GM10248 (cell line): ENCODE measurements around the gene EIF5.
A peak's percentile ranks its signal among the peaks of the same experiment; 100 is the strongest.

Experiments used
- CTCF ChIA-PET: fragments of 300-600 bp; sonication (Branson Sonifier 250); formaldehyde crosslinking; extraction: SDS; loops from one replicate; lab custom pipeline; 2021; ENCODE audit warnings: antibody characterized with exemption; lab: Yijun Ruan, JAX
- POLR2A ChIA-PET: fragments of 350-650 bp; sonication (Branson Sonifier 250); formaldehyde crosslinking; extraction: SDS; loops from one replicate; lab custom pipeline; 2020; ENCODE audit warnings: antibody characterized with exemption; lab: Yijun Ruan, JAX
- DNase-seq: peaks from one replicate; pipeline ENCODE4 v3.0.0; 2012; ENCODE audit errors: extremely low spot score
- TF ChIP-seq, protein P1 (sequence below): IDR thresholded peaks from 2 replicates; pipeline ENCODE4 v1.5.1; 2012; ENCODE audit warnings: mild to moderate bottlenecking, low read depth; ENCODE audit errors: extremely low read depth, missing control alignments, control extremely low read depth

The EIF5 gene

DNA sequence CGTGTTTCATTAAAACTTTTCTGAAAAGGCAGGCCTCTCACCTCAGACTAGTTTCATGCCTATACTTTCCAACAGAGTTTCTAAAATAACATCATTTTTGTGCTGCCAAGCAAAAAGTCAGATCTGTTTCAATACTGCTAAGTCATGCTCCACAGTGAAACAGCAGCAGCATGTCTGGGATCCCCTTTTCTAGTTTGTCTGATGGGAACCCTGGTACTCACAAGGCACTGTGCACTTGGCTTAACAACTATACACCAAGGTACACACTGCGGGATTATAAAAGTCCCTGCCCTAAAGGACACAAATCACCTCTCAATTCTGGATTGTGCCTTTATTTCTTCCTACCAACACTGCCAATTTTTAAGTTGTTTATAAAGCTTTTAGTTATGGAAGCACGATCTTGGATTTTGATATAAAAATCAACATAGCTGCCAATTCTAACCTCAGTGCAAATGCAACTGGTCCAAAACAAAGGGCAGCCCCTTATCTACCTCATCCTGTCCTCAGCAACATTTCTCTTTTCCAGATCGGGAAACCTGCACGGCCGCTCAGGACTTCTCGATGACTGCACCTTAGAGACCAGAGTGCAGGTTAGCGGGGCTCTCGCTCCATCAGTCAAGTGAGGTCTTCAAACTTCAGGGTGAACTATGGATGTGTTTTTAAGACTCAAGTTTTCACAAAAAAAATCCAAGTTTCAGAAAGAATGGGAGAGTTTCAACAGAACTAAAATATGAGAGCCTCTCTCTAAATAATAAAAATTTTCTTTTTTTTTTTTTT, 1.7 kb upstream of the EIF5 start:
- POLR2A ChIA-PET: no interaction called here
- TF ChIP-seq, protein P1, sequence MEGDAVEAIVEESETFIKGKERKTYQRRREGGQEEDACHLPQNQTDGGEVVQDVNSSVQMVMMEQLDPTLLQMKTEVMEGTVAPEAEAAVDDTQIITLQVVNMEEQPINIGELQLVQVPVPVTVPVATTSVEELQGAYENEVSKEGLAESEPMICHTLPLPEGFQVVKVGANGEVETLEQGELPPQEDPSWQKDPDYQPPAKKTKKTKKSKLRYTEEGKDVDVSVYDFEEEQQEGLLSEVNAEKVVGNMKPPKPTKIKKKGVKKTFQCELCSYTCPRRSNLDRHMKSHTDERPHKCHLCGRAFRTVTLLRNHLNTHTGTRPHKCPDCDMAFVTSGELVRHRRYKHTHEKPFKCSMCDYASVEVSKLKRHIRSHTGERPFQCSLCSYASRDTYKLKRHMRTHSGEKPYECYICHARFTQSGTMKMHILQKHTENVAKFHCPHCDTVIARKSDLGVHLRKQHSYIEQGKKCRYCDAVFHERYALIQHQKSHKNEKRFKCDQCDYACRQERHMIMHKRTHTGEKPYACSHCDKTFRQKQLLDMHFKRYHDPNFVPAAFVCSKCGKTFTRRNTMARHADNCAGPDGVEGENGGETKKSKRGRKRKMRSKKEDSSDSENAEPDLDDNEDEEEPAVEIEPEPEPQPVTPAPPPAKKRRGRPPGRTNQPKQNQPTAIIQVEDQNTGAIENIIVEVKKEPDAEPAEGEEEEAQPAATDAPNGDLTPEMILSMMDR: no peak
- DNase-seq: no peak
- CTCF ChIA-PET: interaction anchor here (0.8 to 1.7 kb wide), 2 partner anchors 14 to 58 kb away, joined by 3 to 10 read pairs; no protein-coding TSS in a partner anchor

DNA sequence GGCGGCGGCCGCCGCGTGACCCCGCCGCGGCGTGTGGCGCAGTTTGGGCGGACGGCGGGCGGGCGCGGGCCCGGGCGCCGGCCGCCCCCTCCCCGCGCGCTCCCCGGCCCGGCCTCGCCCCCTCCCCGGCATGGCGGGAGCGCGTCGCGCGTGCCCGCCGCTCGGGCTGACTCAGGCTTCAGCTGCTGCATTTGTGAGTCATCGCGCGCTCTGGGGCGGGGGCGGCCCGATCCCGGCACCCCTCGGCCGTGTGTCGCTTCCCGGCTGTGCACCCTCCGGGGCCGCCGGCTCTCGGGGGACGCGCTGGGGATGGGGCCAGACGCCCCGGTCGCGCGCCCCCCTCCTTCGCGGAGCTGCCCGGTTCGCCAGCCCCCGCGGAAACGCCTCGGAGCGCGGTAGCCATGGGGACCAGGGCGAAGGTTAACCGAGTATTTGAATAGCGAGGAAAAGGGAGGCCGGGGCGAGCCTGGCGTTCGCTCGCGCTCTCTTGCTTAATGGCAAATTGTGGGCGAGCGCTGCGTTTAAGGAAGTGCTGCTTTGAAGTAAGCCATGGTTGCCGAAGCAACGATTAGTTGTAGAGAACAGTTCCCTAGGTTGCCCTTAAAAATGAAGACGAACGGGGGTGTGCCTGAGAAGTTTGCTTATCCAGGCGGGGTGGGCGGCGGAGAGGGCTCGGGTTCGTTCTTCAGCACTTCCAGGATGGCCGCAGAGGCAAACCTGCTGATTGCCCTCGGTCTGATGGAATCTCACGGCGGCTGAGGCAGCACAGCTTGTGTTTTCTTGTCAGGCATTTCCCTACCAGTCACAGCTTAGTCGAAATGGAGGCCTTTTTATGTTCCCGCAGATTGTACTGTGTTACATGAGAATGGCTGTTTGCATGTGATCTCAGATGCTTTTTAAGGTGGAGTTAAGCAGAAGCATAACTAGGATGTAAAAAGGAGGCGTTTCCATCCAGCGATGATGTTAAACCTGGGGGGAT, 896 bp downstream of the EIF5 start:
- DNase-seq: peak; percentile 71
- ChIA-PET POLR2A (interaction anchor here (0.6 to 2.1 kb wide), 7 partner anchors 9 to 58 kb away, joined by 3 to 14 read pairs (median 3); no protein-coding TSS in a partner anchor), CTCF (interaction anchor here (0.8 to 1.8 kb wide), 5 partner anchors 9 to 230 kb away, joined by 3 to 5 read pairs (median 3); no protein-coding TSS in a partner anchor)
- TF ChIP-seq, protein P1: no peak

DNA sequence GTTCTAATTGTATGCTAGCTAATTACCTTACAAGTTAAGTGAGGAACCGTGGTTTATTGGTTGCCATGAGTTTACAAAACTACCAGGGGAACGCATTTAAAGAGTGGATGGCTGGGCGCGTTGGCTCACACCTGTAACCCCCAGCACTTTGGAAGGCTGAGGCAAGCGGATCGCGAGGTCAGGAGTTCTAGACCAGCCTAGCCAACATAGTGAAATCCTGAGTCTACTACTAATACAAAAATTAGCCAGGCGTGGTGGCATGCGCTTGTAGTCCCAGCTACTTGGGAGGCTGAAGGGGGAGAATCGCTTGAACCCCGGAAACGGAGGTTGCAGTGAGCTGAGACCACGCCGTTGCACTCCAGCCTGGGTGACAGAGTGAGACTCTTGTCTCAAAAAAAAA, 2.2 kb downstream of the EIF5 start:
- ChIA-PET POLR2A (interaction anchor here (0.6 to 1.7 kb wide), 6 partner anchors 8 to 185 kb away, joined by 3 to 7 read pairs (median 3); no protein-coding TSS in a partner anchor), CTCF (interaction anchor here (2.7 kb wide), 1 partner anchor 18 kb away, joined by 6 read pairs; no protein-coding TSS in a partner anchor)
- TF ChIP-seq, protein P1: no peak

DNA sequence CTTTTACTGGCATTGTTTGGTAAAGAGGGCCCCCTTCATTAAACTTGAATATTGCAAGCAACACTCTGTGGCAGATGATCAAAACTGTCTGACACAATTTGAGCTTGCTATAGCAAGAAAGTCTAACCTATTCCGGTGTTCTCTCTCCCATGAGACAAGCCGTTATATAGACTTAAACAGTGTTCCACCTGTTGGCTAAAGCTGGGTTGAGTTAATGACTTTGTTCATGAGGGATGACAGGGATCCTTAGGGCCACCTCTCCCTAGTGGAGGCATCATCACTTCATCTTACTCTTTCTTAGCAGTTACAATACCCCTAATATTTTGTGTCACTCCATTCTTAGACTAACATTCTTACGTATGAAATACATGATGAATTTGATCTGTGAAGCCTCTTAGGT, 3.8 kb downstream of the EIF5 start:
- ChIA-PET POLR2A (interaction anchor here (1.0 kb wide), 1 partner anchor 8 kb away, joined by 4 read pairs; no protein-coding TSS in a partner anchor), CTCF (interaction anchor here (1.4 to 2.7 kb wide), 2 partner anchors 17 to 53 kb away, joined by 4 to 6 read pairs; no protein-coding TSS in a partner anchor)
- DNase-seq: no peak
- TF ChIP-seq, protein P1: no peak

More for the DNA sequence above, 2.2 kb downstream of the EIF5 start:
- no peak for DNase-seq

DNA sequence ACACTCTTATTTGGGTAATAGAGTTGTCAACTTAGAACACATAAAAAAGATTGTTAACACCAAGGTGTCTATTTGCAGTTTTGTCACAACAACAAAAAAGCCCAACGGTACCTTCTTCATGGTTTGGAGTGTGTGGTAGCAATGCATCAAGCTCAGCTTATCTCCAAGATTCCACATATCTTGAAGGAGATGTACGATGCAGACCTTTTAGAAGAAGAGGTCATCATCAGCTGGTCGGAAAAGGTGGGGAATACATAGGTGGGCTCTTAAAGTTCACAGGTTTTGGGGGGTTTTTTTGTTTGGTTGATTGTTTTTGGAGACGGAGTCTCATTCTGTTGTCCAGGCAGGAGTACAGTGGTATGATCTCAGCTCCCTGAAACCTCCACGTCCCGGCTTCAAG, 5.5 kb downstream of the EIF5 start:
- ChIA-PET POLR2A (interaction anchor here (0.9 to 1.7 kb wide), 2 partner anchors 8 to 44 kb away, joined by 3 to 5 read pairs; no protein-coding TSS in a partner anchor), CTCF (interaction anchor here (0.8 kb wide), 1 partner anchor 51 kb away, joined by 3 read pairs; no protein-coding TSS in a partner anchor)
- TF ChIP-seq, protein P1: no peak
- no peak for DNase-seq
